ENCODE results near the gene POLR2B.
"Not testable (repeated sequence)": the region's sequence is repeated elsewhere in the genome, so short reads cannot be mapped to it uniquely, and the experiment has no call there.

POLR2B gene

DNA sequence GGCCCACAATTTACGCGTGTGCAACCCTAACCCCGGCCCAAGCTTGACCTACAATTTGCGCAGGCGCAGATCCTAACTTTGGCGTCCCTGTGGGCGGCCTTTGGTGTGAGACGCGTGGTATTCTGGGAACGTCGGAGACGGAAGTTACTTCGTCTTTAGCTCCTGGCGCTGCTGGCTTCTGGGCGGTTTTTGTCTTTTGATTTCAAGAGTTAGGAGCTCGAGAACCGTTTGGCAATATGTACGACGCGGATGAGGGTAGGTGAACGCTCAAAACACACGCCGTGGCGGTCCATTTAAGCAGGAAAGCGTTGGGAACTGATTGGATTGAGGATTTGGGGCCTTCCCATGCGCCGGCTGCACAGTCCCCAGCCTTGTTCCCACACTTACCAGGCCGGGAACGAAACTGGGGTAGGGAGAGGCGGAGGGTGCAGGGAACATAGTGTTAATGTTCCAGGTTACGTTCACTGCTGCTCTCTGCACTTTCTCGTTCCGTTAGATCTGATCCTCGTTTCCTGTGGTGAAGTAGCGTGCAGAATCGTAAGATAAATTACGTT, at the start of gene POLR2B:
Gene POLR2B, plus strand, starts transcription at position 147 of the 554 bp plus-strand sequence. Its CDS starts 90 bp downstream, at position 237.
- DNase-seq (ENCODE audit: low read depth): peak; percentile 98
- no peak for TF ChIP-seq CTCF (IDR thresholded peaks at IDR 0.05; ENCODE audit: insufficient read depth, low read depth, low read length, missing control alignments)
- H3K4me3 ChIP-seq (ENCODE audit: low read depth, low read length): peak within 1 kb of the TSS; percentile 95

- DNase-seq (ENCODE audit: low read depth): no peak
- H3K4me3 ChIP-seq (ENCODE audit: low read depth, low read length): no peak overlapping the region
- TF ChIP-seq CTCF (IDR thresholded peaks at IDR 0.05; ENCODE audit: insufficient read depth, low read depth, low read length, missing control alignments): no peak
These were observed 48.1 kb upstream of the POLR2B start for GRCh38 chr4:56930638-56931037.

DNA sequence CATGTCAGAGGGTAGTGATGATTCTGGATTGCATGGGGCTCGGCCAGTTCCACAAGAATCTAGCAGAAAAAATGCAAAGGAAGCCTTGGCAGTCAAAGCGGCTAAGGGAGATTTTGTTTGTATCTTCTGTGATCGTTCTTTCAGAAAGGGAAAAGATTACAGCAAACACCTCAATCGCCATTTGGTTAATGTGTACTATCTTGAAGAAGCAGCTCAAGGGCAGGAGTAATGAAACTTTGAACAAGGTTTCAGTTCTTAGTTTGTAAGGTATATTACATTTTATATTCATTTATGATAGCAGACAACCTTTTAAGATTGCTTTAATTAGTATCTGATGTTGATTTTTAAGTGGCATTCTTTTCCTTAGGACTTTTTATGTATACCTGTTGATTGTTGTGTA, 46.8 kb upstream of the POLR2B start:
- no peak for TF ChIP-seq CTCF (IDR thresholded peaks at IDR 0.05; ENCODE audit: insufficient read depth, low read depth, low read length, missing control alignments)
- no peak for DNase-seq (ENCODE audit: low read depth)
- no peak overlapping the region for H3K4me3 ChIP-seq (ENCODE audit: low read depth, low read length)

- no peak for TF ChIP-seq CTCF (IDR thresholded peaks at IDR 0.05; ENCODE audit: insufficient read depth, low read depth, low read length, missing control alignments)
- H3K4me3 ChIP-seq (ENCODE audit: low read depth, low read length): no peak overlapping the region
- DNase-seq (ENCODE audit: low read depth): no peak
These were observed 41.4 kb upstream of the POLR2B start for GRCh38 chr4:56937262-56937661.

DNA sequence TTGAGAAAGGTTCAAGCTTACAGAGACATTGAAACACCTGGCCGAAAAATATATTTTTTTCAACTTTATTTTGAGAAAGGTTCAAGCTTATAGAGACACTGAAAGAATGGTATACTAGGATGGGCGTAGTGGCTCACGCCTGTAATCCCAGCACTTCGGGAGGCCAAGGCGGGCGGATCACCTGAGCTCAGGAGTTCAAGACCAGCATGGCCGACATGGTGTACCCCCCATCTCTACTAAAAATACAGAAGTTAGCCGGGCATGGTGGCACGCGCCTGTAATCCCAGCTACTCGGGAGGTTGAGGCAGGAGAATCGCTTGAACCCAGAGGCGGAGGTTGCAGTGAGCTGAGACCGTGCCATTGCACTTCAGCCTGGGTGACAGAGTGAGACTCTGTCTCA, 38.9 kb upstream of the POLR2B start:
- not testable (repeated sequence) for H3K4me3 ChIP-seq (ENCODE audit: low read depth, low read length); DNase-seq (ENCODE audit: low read depth)

GRCh38 chr4:56940403-56940802, 38.3 kb upstream of the POLR2B start:
- no peak overlapping the region for H3K4me3 ChIP-seq (ENCODE audit: low read depth, low read length)
- no peak for TF ChIP-seq CTCF (IDR thresholded peaks at IDR 0.05; ENCODE audit: insufficient read depth, low read depth, low read length, missing control alignments)
- DNase-seq (ENCODE audit: low read depth): no peak

DNA sequence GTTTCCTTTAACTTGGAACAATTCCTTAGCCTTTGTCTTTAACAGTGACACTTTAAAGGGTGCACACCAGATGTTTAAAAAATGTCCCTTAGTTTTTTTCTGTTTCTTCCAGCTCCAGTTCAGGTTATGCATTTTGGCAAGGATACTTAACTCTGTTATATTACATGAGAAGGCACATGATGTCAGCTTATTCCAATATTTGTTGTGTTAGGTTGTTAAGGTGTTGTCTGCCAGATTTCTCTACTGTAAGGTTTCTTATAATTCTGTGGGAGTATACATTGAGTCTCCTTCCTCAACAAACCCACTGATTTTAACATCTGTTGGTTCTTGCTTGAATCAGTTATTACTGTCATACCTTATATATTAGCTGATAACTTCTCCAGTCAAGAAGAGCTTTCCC, 37.7 kb upstream of the POLR2B start:
- no peak for TF ChIP-seq CTCF (IDR thresholded peaks at IDR 0.05; ENCODE audit: insufficient read depth, low read depth, low read length, missing control alignments)
- no peak for DNase-seq (ENCODE audit: low read depth)
- no peak overlapping the region for H3K4me3 ChIP-seq (ENCODE audit: low read depth, low read length)

Data from GM12865 (cell line).